SHP77 (cell line): ENCODE results near the gene PTGES.
"Not testable (repeated sequence)": the region's sequence is repeated elsewhere in the genome, so short reads cannot be mapped to it uniquely, and the experiment has no call there.

Experiments used
- DNase-seq, 2 experiments: peaks; one replicate each; lab custom pipeline; 2025; lab: John Stamatoyannopoulos, UW

Gene PTGES

DNA sequence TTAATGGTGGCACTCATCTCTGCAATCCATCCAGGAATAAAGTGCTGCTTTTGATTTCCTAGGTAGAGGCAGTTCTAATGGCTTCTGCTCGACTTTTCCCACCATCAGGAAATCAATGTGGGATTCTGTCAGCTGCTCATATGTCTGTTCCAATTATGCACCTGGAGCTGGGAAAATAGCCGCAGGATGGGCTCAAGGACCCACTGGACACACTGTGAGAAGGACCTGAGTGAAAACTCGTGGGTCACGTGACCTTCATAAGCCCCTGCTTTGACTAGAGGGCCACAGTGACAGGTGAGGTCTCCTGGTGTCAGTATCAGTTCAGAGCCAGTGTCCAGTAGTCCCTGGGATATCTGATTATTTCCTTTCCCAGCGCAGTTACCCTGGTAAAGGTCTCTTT, 17.9 kb upstream of the PTGES start:
- DNase-seq: no peak

DNA sequence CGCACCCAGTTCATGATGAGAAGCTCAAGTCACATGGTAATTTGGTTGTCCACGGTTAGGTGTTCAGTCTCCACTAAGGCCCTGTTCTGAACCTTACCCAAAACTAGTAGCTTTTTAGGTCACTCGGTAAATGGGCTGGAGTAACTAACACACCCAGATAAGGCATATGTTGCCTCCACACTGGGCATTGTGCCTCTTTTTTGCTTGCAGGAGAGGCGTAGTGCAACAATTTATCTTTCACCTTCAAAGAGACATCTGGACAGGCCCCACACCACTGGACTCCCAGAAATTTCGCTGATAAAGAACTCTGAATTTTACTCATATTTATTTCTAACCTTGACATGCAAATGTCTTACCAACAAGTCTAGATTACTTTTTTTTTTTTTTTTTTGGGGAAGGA, 16.8 kb upstream of the PTGES start:
- no peak for DNase-seq

DNA sequence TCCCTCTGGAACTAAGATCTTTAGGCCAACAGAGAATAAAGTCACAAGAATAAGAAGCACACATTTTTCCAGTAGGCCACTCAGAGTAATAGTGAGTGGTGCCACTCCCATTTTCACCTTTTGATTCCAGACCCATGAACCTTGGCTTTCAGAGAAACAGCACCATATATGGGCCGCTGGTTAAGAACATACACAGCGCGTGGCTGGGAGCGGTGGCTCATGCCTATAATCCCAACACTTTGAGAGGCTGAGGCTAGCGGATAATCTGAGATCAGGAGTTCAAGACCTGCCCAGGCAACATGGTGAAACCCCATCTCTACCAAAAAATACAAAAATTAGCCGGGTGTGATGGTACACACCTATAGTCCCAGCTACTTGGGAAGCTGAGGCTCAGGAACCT, 15.6 kb upstream of the PTGES start:
- no peak for DNase-seq

DNA sequence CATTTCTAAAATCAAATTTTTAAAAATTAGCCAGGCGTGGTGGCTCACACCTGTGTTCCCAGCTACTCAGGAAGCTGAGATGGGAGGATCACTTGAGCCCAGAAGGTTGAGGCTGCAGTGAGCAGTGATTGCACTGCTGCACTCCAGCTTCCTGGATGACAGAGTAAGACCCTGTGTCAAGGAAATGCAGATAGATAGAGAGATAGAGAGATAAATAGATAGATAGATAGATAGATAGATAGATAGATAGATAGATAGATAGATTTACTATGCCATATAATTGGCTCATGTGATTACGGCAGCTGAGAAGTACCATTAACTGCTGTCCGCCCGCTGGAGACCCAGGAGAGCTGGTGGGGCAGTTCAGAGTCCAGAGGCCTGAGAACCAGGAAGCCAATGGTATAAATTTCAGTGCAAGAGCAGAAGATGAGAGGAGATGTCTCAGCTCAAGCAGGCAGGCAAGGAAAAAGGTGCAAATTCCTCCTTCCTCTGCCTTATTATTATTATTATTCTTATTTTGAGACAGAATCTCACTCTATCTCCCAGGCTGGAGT, 13.0 kb upstream of the PTGES start:
- no peak for DNase-seq

DNA sequence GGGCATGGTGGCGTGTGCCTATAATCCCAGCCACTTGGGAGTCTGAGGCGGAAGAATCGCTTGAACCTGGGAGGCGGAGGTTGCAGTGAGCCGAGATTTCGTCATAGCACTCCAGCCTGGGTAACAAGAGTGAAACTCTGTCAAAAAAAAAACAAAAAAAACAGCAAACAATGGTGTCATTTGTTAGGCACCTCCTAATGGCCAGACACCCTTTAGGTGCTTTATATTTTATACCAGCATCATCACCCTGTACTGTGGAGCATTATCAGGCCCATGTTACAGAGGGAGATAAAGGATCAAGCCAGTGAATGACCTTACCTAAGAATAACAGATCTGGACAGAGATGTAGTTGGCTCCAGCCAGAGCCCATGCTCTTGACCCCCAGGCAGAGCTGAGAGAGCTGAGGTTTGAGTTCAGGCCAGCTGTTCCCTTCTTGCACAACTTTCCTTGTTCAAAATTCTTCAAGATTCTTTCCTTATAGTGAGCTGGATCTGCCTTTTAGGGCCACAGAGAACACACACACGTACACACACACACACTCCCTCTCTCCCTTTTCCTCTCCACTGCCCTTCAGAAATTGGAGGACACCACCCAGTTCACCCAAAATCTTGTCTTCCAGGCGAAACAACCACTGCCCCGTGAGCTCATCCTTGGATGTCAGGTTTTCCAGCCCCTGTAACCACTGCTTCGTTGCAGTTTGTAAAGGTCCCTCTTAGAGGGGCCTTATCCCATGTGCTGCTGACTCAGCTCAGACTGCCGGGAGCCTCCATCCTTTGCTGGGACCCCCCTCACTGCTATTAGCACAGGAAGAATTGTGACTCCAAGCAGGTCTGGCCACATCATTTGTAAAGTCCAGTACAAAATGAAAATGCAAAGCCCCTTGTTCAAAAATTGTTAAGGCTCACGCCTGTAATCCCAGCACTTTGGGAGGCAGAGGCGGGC, 10.4 kb upstream of the PTGES start:
- DNase-seq: no peak

DNA sequence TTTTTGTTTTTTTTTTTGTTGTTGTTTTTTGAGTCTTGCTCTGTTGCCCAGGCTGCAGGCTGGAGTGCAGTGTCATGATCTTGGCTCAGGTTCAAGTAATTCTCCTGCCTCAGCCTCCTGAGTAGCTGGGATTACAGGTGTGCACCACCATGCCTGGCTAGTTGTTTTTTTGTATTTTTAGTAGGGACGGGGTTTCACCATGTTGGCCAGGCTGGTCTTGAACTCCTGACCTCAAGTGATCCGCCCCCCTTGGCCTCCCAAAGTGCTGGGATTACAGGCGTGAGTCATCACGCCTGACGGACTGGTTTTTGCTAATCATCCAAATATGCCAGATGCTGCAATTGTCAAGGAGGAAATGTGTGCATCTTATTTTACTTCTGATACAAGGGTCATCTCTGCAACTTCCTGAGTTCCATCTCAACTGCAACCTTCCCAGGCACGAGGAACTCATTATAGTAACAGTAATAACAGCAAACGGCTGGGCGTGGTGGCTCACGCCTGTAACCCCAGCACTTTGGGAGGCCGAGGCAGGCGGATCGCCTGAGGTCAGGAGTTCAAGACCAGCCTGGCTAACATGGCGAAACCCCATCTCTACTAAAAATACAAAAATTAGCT, 9.6 kb upstream of the PTGES start:
- DNase-seq: not testable (repeated sequence)

DNA sequence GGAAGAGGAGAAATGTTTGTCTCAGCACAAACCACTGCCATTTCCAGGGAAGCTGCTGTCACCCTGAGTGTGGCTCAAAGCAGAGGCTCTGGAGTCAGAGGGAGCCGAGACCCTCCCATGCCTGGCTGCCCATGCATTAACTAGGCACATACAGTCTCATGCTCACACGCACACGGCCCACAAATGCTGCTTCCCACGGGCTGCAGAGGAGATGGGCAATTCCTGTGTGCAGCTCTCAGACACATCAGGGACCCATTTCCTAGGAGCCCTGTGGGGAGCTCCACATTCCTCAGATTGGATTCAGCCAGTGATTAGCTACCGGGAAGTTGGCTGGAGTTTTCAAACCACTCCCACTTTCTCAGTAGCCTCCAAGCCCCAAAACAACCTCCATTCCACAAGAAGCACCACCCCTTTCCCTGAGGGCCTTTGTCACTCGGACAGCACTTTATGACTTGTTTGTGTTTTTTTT, 9.1 kb upstream of the PTGES start:
- DNase-seq: no peak

DNA sequence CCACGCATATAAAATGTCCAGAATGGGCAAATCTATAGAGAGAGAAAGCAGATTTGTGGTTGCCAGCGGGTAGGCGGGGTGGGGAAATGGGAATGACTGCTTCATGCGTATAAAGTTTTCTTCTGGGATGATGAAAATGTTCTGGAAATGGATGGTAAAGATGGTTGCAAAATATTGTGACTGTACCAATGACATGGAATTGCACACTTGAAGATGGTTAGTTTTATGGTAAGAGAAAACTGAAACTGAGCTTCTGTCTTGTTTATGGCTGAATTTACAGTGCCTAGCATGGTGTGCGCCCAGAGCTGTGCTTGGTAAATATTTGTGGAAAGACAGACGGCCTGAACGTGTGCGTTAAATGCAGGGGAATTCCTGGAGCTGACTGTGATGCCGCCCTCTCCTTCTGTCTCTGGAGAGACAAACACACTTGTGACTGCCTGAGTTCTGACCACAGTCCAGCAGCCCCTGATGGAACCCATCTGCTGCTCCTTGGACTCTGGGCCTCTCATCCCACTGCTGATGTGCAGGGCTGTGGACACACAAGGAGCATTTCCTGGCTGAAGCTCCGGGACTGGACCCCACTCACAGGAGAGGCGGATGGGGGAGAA, 8.6 kb upstream of the PTGES start:
- DNase-seq: no peak

DNA sequence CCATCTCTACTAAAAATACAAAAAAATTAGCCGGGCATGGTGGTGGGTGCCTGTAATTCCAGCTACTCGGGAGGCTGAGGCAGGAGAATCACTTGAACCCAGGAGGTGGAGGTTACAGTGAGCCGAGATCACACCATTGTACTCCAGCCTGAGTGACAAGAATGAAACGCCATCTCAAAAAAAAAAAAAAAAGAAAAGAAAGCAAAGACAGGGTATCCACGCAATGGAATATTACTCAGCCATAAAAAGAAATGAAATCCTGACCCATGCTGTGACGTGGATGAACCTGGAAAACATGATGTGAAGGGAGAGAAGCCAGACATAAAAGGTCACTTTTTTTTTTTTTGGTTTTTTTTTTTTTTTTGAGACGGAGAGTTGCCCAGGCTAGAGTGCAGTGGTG, 7.9 kb upstream of the PTGES start:
- not testable (repeated sequence) for DNase-seq

DNA sequence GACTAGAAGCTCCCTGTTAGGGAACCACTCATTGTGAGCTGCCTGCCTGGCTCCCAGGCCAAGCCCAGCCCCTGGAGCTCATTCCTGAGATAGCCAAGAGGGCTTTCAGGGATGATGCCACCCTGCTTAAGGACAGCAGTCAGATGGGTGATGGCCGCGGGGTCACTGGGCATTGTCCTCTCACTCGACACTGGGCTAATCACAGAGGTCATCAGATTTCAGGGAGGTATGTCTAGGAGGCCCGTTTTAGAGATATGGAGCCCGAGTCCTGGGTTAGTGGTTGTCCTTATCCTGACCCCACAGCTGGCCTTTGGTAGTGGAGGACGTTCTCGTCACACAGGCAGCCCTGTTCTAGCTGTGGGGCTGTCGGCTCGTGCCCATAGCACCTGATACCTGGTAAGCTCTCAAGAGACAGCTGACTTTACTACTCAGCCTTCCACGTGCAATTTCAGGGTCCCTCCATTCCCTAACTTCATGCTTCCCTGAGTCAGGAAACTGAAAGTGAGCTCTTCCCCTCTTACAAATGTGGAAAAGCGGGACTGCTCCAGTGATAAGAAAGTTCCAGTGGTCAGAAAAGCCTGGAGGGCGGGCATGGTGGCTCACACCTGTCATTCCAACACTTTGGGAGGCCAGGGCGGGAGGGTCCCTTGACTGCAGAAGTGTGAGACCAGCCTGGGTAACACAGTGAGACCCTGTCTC, 7.1 kb upstream of the PTGES start:
- no peak for DNase-seq

DNA sequence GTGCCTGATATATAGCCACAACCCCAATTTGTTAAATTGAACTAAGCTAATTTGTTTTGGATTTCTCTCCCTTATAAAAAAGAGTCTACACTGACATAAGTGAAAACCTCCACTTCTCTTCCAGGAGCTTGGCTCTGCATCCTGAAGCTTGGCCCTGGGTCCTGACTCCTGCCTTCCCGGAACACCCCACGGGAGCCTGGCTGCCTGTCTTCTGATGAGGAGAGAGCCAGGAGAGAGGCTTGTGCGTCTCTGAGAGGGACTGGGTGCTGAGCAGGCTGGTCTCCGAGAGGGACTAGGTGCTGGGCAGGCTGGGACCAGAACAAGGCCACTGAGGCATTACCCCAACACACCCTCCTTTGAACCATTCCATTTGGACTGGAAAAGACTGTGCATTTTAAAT, 6.5 kb upstream of the PTGES start:
- no peak for DNase-seq

DNA sequence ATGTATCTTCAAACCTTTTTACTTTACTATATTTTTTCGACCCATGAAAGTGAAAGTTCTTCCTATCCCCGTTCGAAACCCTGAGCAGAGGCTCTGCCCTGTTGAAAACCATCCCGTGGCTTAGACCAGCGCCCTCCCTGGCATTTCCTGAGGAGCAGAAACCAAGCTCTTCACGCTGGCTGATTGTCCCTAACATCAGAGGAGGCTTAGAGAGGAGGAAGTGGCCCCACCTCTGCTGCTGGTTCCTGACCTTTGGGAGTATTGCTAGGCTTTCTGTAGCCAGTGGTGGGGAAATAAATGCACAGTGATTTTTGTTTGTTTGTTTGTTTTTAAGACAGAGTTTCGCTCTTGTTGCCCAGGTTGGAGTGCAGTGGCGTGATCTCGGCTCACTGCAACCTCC, 4.2 kb upstream of the PTGES start:
- DNase-seq: no peak

DNA sequence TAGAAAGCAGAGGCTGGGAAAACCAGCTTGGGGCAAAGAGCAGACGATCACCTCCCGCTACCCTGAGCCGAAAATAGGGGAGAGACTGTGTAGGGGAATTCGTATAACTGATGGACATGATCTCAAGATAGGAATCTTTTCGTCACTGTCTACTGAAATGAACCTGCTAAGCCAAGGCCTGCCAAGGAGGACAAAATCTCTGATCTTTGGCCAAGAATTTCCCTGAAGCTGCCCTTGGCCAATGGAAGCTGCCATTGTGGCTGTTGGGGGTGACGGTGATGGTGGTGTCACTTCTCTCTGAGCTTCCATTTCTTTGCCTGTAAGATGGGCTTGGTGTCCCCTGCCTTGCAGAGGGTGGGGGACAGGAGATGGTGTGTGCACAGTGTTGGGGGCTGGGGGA, 3.3 kb upstream of the PTGES start:
- DNase-seq: no peak

DNA sequence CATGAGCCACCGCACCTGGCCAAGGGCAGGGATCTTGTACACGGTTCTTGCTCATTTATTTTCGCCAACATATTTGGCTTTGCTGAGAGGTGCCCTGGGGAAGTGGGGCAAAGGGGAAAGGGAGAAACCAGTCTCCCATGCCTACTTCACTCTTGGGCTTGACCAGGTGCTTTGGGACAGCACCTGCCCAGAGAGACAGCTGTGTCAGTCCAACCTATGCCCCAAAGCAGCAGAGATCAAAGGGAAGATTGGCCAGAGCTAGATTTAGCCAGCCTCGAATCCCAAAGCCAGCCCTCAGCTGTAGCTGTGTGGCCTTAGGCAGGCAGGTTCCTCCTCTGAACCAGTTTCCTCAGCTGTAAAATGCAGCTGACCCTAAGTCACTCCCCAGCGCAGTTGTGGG, 2.3 kb upstream of the PTGES start:
- no peak for DNase-seq

DNA sequence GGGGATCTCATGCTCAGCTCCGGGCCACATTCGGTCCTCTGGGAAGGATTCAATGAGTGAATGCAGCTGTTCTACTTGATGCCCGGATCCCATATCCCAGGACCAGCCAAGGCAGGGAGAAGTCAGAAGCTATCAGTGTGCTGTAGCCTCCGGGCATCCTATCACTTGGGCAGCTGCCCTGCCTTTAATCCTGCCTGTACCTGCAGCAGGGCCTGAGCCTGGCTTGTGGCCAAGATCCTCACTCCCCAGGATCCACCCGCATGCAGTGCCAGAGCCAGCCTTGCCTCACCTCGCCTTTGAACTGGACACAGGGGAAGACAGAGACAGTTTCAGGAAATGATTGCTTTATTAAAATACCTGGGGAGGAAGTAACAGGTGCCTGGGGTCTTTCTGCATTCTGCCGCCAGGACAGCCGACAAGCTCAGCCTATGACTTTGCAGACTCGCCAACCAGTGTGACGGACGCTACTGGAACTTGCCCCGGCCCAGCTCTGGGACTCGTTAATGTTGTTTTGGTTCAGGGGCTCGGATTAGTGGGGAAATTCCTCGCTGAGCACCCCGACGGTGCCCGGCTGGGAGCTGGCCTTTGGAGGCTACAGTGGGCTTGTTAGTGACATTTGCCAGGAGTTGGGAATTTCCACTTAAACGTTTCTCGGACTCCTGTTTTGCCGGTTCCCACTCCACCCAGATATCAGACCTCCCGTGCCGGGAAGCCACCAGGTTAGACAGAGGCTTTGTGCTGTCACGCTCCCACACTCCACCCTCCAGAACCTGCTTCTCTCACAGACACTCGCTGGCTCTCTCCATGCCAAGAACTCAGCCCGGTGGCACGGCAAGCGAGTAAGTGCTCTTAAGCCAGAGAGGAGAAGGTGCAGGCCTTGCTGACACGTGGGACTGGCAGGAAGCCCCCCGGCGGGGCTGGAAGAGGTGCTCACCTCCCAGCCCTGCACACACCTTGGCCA, 721 bp downstream of the PTGES start:
- peak in 1 of 2 experiments; percentile 43 for DNase-seq

DNA sequence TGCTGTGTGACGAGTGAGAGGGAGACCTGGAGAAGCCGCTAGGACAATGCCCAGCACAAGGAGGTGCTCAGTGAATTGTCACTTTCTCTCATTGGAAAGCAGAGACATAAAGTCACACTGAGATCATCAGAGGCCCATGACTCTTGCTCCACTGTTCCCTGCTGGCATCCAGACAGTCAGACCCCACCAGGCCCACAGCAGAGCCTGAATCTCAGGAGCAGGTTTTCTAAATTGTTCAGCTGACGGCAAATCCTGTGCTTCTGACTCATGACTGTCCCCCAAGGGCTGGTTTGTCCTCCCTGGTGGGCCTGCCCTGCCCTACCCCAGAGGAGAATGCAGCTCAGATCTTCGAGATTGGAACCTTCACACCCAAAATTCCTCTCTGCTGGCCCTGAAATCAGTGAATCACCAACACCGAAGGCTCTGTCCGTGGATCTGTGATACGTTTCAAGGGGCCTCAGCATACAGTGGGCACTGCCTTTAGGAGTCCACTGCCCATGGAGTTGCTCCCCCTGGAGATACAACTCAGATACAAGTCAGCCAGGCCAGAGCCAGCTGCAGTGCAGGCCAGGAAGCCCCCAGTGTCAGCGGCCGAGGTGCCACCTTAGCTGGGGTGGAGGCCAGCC, 2.7 kb downstream of the PTGES start:
- DNase-seq: no peak

DNA sequence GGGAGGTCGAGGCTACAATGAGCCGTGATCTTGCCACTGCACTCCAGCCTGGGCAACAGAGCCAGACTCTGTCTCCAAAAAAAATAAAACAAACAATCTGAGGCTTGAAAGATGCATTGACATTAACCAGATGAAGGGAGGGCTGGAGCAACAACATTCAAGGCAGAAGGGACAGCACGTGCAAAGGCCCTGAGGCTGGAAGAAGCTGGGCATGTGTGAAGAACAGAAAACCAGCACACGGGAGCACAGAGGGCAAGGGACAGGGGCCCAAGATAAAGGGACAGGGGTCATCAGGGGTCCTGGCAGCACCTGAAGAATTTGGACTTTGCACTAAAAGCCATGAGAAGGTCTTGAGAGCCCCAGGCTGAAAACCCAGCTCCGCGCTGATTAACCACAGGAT, 3.3 kb downstream of the PTGES start:
- no peak for DNase-seq

DNA sequence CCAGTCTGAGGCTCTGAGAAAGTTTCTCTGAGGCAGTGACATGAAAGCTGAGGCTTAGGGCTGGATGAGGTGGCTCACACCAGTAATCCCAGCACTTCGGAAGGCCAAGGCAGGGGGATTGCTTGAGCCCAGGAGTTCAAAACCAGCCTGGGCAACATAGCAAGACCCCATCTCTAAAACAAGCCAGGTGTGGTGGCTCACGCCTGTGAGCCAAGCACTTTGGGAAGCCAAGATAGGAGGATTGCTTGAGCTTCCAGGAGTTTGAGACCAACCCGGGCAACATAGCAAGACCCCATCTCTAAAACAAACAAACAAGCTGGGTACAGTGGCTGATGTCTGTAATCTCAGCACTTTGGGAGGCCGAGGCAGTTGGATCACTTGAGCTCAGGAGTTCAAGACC, 3.8 kb downstream of the PTGES start:
- DNase-seq: not testable (repeated sequence)

DNA sequence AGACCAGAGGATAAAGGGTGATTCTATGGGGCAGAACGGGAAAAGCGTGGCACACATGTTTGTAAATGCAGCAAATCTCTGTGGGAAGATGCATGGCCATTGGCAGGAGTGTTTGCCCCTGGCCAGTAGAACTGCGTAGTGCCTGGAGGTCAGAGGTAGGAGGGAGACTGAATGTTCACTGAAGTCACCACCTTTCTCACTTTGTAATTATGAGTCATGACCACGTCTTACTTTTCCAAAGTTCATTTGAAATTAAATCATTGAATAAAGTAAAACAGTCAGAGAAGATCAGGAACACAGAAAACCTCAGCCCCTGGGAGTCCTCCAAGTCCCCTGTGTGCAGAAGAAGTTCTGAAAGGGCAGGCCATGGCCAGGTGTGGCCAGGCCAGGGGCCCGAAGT, 4.6 kb downstream of the PTGES start:
- no peak for DNase-seq

DNA sequence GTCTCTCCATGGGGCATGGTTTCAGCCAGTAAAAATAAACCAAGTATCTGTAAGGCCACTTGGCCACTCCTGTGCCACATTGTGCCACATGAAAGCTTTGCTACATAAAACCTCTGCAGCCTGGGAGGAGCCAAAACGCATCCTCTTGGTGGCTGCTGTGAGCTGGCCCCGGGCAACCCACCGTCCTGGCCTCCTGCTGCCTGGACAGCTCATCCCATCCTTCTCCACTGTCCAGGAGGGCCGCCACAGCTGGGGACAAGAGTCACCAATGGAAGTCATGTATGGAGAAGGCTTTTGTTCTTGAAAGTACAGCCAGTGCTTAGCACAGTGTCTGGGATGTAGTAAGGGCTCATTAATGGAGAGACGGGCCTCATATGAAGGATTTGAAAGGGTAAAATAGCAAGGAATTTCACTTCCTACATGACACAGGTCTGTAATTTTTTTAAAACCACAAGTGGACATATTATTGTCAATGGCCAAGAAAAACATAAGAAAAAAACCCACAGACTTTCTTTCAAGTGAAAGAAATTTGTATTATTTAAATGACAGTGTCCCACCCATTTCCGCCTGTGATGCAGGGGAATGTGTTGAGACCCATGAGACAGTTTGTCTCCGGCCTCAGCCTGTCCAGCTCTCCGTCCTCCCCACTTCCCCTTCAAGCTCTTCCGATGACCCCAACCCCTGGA, 6.6 kb downstream of the PTGES start:
- DNase-seq: no peak
